ENCODE results near the gene DYNC2I2. TPM values are rescaled to one million over a fixed set of nuclear protein-coding genes. Genes with fewer than 3 reads are reported as not detected.

The DYNC2I2 gene
- total and polyA plus RNA-seq, 2 donors (not counting 3 experiments of a cell fraction or from before 2014, with no cell fraction given): 73.6 to 82.6 TPM

GRCh38 chr9:128632066-128632465 lies 24.6 kb downstream of the DYNC2I2 start:
- Histone ChIP-seq H3K9me1 (replicated peaks; ENCODE audit: control insufficient read depth, extremely low read depth, insufficient read depth, low read length) (no peaks in the 10 kb centered on the region), H3K36me3 (ENCODE audit: control insufficient read depth in 2 of 2, extremely low read depth in 1 of 2, insufficient read depth in 2 of 2, low read length in 2 of 2) (peaks cover 38 to 67% of the 10 kb centered on the region in 2 experiments), H3K27me3 (ENCODE audit: control insufficient read depth in 2 of 2, insufficient read depth in 2 of 2, low read length in 2 of 2) (no peaks in the 10 kb centered on the region), H3K9ac (replicated peaks; ENCODE audit: extremely low read depth, insufficient read depth, low read length) (no peak overlapping the region), H3K27ac (ENCODE audit: insufficient read depth, low read depth, low read length) (no peak overlapping the region), H3K4me3 (replicated peaks in 1 of 3; ENCODE audit: insufficient read depth in 1 of 3, low read depth in 1 of 3, low read length in 3 of 3) (no peak overlapping the region), H2AFZ (ENCODE audit: low read depth, low read length) (no peak overlapping the region), H4K20me1 (replicated peaks; ENCODE audit: control insufficient read depth, extremely low read depth, insufficient read depth, low read length) (no peaks in the 10 kb centered on the region), H3K79me2 (ENCODE audit: control insufficient read depth, insufficient read depth, low read length) (no peaks in the 10 kb centered on the region), H3K4me2 (ENCODE audit: insufficient read depth, low read length) (no peak overlapping the region), H3K4me1 (ENCODE audit: control insufficient read depth, extremely low read depth, insufficient read depth, low read length) (peaks cover 11% of the 10 kb centered on the region), H3K9me3 (replicated peaks; ENCODE audit: control insufficient read depth, insufficient read depth, low read length) (no peaks in the 10 kb centered on the region)
- TF ChIP-seq JUN (IDR thresholded peaks at IDR 0.05; ENCODE audit: borderline replicate concordance, insufficient read depth, insufficient read length, low read depth) (no peak), GATA2 (IDR thresholded peaks at IDR 0.05; ENCODE audit: insufficient read depth, insufficient read length, low read depth, low read length) (no peak), MYC (IDR thresholded peaks at IDR 0.05; ENCODE audit: low read depth, low read length) (no peak), POLR2A (IDR thresholded peaks at IDR 0.05; ENCODE audit: low read depth, low read length) (no peak), MAX (IDR thresholded peaks at IDR 0.05; ENCODE audit: insufficient read depth, insufficient read length) (no peak), FOS (IDR thresholded peaks at IDR 0.05; ENCODE audit: borderline replicate concordance, insufficient read depth, low read length) (no peak), EZH2 (IDR thresholded peaks at IDR 0.05; ENCODE audit: borderline replicate concordance, low read depth, low read length, severe bottlenecking) (no peak), CTCF (IDR thresholded peaks at IDR 0.05; ENCODE audit: extremely low read depth in 1 of 2, insufficient read depth in 1 of 2, low read depth in 1 of 2, low read length in 2 of 2) (no peak), POLR2AphosphoS5 (IDR thresholded peaks at IDR 0.05; ENCODE audit: insufficient read depth, low read depth, low read length) (no peak)
- intact Hi-C loops (cut with micrococcal nuclease) (no loop called here), dilution Hi-C loops (cut with MboI; ENCODE audit: extremely low pct_ligation_motif_present, low sequenced_read_pairs) (no loop called here)
- no TSS peak for BruUV-seq (replicated peaks)
- POLR2A ChIA-PET: no interaction called here
- CTCF ChIA-PET: no interaction called here
- FAIRE-seq (no peak), DNase-seq (ENCODE audit: low read depth, low spot score) (no peak)

All from endothelial cell of umbilical vein (primary cell).